DOHH2 (cell line): ENCODE data around the gene NFATC4.

Experiments used
- H3F3A ChIP-seq: fragments of 200-600 bp; sonication (generic), shearing (Covaris generic); 2 replicates; pipeline ENCODE4 v1.6.0; 2016; ENCODE audit warnings: antibody characterized with exemption, mild to moderate bottlenecking; ENCODE audit not compliant: control insufficient read depth, insufficient read depth
- H3K27ac ChIP-seq: fragments of 200-600 bp; sonication (generic); 2 replicates; pipeline ENCODE4 v1.5.1; 2014; ENCODE audit warnings: low read depth, mild to moderate bottlenecking, low read length, moderate library complexity
- H3K27me3 ChIP-seq: fragments of 200-600 bp; sonication (generic); 2 replicates; pipeline ENCODE4 v1.6.1; 2014; ENCODE audit warnings: mild to moderate bottlenecking, low read length, mixed read lengths; ENCODE audit not compliant: control insufficient read depth
- H3K36me3 ChIP-seq: fragments of 200-600 bp; sonication (generic); 2 replicates; pipeline ENCODE4 v1.6.1; 2014; ENCODE audit warnings: mild to moderate bottlenecking, low read length, moderate library complexity, mixed read lengths; ENCODE audit not compliant: control insufficient read depth
- H3K4me1 ChIP-seq: fragments of 200-600 bp; sonication (generic); 2 replicates; pipeline ENCODE4 v1.6.1; 2014; ENCODE audit warnings: mild to moderate bottlenecking, low read length, mixed read lengths; ENCODE audit not compliant: control insufficient read depth
- H3K4me2 ChIP-seq: fragments of 200-600 bp; sonication (generic); 2 replicates; pipeline ENCODE4 v1.6.0; 2014; ENCODE audit warnings: mild to moderate bottlenecking, low read length, moderate library complexity
- H3K4me3 ChIP-seq: fragments of 200-600 bp; sonication (generic); 2 replicates; pipeline ENCODE4 v1.5.1; 2014; ENCODE audit warnings: mild to moderate bottlenecking, low read length, mixed read lengths
- H3K79me2 ChIP-seq: fragments of 200-600 bp; sonication (generic); 2 replicates; pipeline ENCODE4 v1.6.1; 2014; ENCODE audit warnings: mild to moderate bottlenecking, low read length, mixed read lengths; ENCODE audit not compliant: control insufficient read depth
- H3K9me2 ChIP-seq: fragments of 200-600 bp; sonication (generic); replicated peaks from 2 replicates; pipeline ENCODE4 v1.6.1; 2014; ENCODE audit warnings: mild to moderate bottlenecking, low read length, mixed read lengths; ENCODE audit not compliant: control insufficient read depth
- H3K9me3 ChIP-seq: fragments of 200-600 bp; sonication (generic); 2 replicates; pipeline ENCODE4 v1.6.1; 2014; ENCODE audit warnings: antibody characterized with exemption, low read length, mixed read lengths; ENCODE audit not compliant: control insufficient read depth, insufficient read depth
- H4K20me1 ChIP-seq: fragments of 200-600 bp; sonication (generic); 2 replicates; pipeline ENCODE4 v1.6.0; 2014; ENCODE audit warnings: low read depth, mild to moderate bottlenecking, antibody characterized with exemption, low read length, moderate library complexity; ENCODE audit not compliant: control insufficient read depth, insufficient read depth
- CTCF ChIP-seq: fragments of 200-600 bp; sonication (generic); IDR thresholded peaks from one replicate; pipeline ENCODE4 v1.5.1; 2014; ENCODE audit warnings: antibody characterized with exemption, mild to moderate bottlenecking, low read depth, low read length; ENCODE audit not compliant: poor library complexity, severe bottlenecking
- EZH2phosphoT487 ChIP-seq: fragments of 200-600 bp; sonication (generic); IDR thresholded peaks from 2 replicates; pipeline ENCODE4 v1.6.1; 2017; ENCODE audit warnings: borderline replicate concordance, mild to moderate bottlenecking, antibody characterized with exemption, low read length, moderate library complexity, mixed read lengths

The NFATC4 gene

DNA sequence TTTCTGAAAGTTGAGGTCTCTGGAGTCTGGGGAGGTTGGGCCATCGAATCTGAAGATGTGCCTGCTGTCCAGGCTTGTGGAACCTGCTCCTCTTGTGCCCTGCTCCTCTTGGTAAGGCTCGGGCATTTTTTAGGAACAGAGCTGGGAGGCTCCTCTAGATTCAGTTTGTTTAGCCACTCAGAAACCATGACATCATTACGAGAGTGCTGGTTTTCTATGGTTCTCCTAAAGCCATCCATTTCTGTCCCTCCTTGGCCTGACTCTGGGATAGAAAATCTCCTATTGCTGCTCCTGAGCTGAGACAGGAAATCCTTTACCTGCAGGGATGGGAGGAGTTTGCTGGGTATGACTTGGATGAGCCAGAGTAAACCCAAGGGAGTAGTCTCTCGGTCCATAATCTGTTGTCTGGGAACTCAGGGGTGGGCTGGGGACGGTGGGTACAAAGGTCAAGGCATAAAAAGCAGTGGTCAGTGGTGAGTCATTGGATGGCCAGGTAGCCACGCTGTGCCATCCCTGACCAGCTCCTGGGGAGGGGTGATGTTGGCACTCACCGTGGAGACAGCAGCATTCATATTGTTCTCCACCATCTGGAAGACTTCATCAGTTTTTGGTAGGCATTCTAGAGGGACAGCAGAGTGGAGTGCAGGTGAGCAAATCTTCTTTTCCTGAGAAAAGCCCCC lies 30.7 kb upstream of the NFATC4 start:
- Histone ChIP-seq H3K4me1 (peaks cover 35% of the 10 kb centered on the region), H3K4me2 (no peak overlapping the region), H3K9me2 (no peaks in the 10 kb centered on the region), H3K27me3 (peaks cover 23% of the 10 kb centered on the region), H3K27ac (no peak overlapping the region), H3K79me2 (no peaks in the 10 kb centered on the region), H3K4me3 (no peak overlapping the region), H3K9me3 (no peaks in the 10 kb centered on the region), H3K36me3 (no peaks in the 10 kb centered on the region), H3F3A (no peaks in the 10 kb centered on the region; the same call in 1 of the 2 replicates), H4K20me1 (no peaks in the 10 kb centered on the region)
- no peak for TF ChIP-seq EZH2phosphoT487
- no peak for TF ChIP-seq CTCF

DNA sequence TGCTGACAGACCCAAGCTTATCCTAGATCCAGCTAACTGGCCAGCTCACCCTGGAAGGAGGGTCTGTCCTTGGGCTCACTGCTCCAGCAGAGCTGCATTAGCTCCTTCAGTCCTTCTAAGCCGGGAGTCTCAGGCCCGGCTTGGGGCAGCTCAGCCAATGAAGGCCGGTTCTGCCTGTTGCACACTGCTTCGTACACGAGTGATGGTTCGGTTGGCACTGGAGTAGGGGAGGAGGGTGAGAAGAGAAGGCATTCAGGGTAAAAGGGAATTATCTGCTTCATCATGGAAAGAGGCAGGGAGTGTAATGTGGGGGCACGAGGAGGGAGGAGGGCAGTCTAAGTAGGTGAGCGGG lies 30.2 kb upstream of the NFATC4 start:
- H3K9me3 ChIP-seq: no peaks in the 10 kb centered on the region
- TF ChIP-seq CTCF (no peak), EZH2phosphoT487 (no peak)
- no peaks in the 10 kb centered on the region; the same call in 1 of the 2 replicates for H3F3A ChIP-seq
- H3K9me2 ChIP-seq: no peaks in the 10 kb centered on the region
- no peaks in the 10 kb centered on the region for H3K79me2 ChIP-seq
- peaks cover 18% of the 10 kb centered on the region for H3K27me3 ChIP-seq
- H3K36me3 ChIP-seq: no peaks in the 10 kb centered on the region
- no peak overlapping the region for H3K4me3 ChIP-seq
- H3K4me1 ChIP-seq: peaks cover 29% of the 10 kb centered on the region
- no peak overlapping the region for H3K27ac ChIP-seq
- H4K20me1 ChIP-seq: no peaks in the 10 kb centered on the region
- no peak overlapping the region for H3K4me2 ChIP-seq

DNA sequence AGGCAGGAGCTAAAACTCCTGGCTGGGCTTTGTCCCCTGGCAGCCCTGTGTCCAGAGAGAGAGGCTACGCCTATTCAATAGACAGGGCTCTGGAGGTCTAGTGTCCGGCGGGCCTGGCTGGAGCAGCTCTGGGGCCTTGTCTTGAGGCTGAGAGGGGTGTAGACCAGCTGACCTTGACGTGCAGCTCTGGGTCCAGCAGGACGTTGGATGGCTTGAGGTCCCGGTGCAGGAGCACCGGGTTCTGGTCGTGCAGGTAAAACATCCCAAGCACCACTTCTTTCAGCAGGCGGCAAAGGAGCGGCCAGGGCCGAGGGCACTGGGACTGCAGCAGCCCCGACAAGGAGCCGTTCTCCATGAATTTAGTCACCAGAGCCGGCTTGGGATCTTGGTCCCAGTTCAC lies 29.1 kb upstream of the NFATC4 start:
- no peaks in the 10 kb centered on the region for H3K9me2 ChIP-seq
- TF ChIP-seq EZH2phosphoT487 (no peak), CTCF (no peak)
- H3K36me3 ChIP-seq: no peaks in the 10 kb centered on the region
- peaks cover 13% of the 10 kb centered on the region for H3K27me3 ChIP-seq
- H3K4me3 ChIP-seq: peak overlapping the region; percentile 83
- H3F3A ChIP-seq: no peaks in the 10 kb centered on the region; the same call in 1 of the 2 replicates
- H3K27ac ChIP-seq: no peak overlapping the region
- peak overlapping the region; percentile 90 for H3K4me2 ChIP-seq
- H3K9me3 ChIP-seq: no peaks in the 10 kb centered on the region
- no peaks in the 10 kb centered on the region for H4K20me1 ChIP-seq
- H3K79me2 ChIP-seq: no peaks in the 10 kb centered on the region
- peaks cover 19% of the 10 kb centered on the region for H3K4me1 ChIP-seq
